ENCODE results near the gene SLC25A22.

Gene SLC25A22

DNA sequence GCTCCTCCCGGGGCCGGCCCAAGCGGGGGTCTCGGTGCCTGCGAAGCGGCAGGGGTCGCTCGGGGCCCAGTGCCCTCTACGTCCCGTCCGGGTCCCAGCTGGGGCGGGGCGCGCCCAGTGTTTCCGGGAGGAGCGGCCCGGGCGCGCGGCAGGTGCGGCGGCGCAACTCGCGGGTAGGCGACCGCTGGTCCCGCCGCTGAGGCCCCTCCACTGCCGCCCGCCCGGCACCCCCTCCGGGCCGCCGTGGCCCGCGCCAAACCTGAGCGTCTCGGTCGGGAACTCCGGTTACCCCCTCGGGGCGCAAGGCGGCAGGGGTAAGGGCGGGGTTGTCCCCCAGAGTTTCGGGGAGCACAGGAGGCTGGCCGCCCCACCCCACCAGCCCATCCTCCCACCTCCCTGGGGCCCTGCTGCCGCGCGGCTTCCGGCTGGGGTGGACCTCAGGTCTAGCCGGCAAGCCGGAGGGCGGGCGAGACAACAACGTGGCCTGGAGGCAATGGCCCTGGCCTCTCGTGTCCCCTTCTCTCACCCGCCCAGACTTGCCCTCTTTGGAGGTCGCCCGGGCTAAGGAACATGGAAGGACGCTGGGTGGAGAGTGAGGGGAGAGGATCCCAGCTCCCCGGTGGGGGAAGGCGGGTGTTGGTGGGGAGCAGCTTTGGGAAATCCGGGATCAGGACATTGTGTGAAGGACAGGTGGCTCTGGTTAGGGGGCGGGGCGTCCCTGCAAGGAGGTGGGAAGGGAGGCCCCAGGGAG lies 29.2 kb upstream of the SLC25A22 start:
- Histone ChIP-seq H3K27ac (ENCODE audit: low read depth, low read length, severe bottlenecking) (no peak overlapping the region), H3K4me3 (ENCODE audit: extremely low read depth, insufficient read depth, low read length, poor library complexity, severe bottlenecking) (peak overlapping the region; percentile 28), H3K4me1 (ENCODE audit: control insufficient read depth, insufficient read depth, low read length, poor library complexity, severe bottlenecking) (peaks cover 43% of the 10 kb centered on the region), H3K9me3 (ENCODE audit: control insufficient read depth, low read length) (no peaks in the 10 kb centered on the region), H3K36me3 (ENCODE audit: control insufficient read depth, insufficient read depth, low read length) (peaks cover 18% of the 10 kb centered on the region)
- WGBS, 2 experiments (ENCODE audit: insufficient coverage in 2 of 2) = 2 to 3% methylated on average over 56 to 61 of the region's 66 CpGs

- Histone ChIP-seq H3K36me3 (ENCODE audit: control insufficient read depth, insufficient read depth, low read length) (peaks cover 21% of the 10 kb centered on the region), H3K9me3 (ENCODE audit: control insufficient read depth, low read length) (no peaks in the 10 kb centered on the region), H3K4me1 (ENCODE audit: control insufficient read depth, insufficient read depth, low read length, poor library complexity, severe bottlenecking) (peaks cover 42% of the 10 kb centered on the region), H3K27ac (ENCODE audit: low read depth, low read length, severe bottlenecking) (no peak overlapping the region), H3K4me3 (ENCODE audit: extremely low read depth, insufficient read depth, low read length, poor library complexity, severe bottlenecking) (peak overlapping the region; percentile 28)
- WGBS, 2 experiments (ENCODE audit: insufficient coverage in 2 of 2) = 5% methylated on average over 20 to 21 of the region's 22 CpGs
These were observed 28.7 kb upstream of the SLC25A22 start for GRCh38 chr11:826836-827145.

DNA sequence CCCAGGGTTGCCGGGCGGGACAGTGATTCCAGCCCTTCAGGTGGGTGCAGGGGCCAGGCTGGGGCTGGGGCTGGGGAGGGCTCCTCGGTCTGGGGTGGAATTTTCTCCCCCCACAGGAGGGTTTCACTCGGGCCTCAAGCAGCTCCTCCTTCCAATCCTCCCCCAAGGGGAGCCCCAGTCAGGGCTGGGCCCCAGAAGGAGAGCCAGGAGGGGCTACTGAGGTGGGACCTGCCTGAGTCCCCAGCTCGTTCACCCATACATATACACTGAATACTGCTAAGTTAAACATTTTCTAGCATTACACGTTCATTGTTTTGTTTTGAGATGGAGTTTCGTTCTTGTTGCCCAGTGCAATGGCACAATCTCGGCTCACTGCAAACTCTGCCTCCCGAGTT lies 28.1 kb upstream of the SLC25A22 start:
- Histone ChIP-seq H3K9me3 (ENCODE audit: control insufficient read depth, low read length) (no peaks in the 10 kb centered on the region), H3K4me1 (ENCODE audit: control insufficient read depth, insufficient read depth, low read length, poor library complexity, severe bottlenecking) (peaks cover 36% of the 10 kb centered on the region), H3K4me3 (ENCODE audit: extremely low read depth, insufficient read depth, low read length, poor library complexity, severe bottlenecking) (no peak overlapping the region), H3K27ac (ENCODE audit: low read depth, low read length, severe bottlenecking) (no peak overlapping the region), H3K36me3 (ENCODE audit: control insufficient read depth, insufficient read depth, low read length) (peaks cover 26% of the 10 kb centered on the region)
- 86 to 87% methylated on average over 5 to 6 of the region's 9 CpGs for WGBS, 2 experiments (ENCODE audit: insufficient coverage in 2 of 2)

- H3K4me3 ChIP-seq (ENCODE audit: extremely low read depth, insufficient read depth, low read length, poor library complexity, severe bottlenecking) = no peak overlapping the region
- H3K4me1 ChIP-seq (ENCODE audit: control insufficient read depth, insufficient read depth, low read length, poor library complexity, severe bottlenecking) = peaks cover 35% of the 10 kb centered on the region
- H3K9me3 ChIP-seq (ENCODE audit: control insufficient read depth, low read length) = no peaks in the 10 kb centered on the region
- peaks cover 26% of the 10 kb centered on the region for H3K36me3 ChIP-seq (ENCODE audit: control insufficient read depth, insufficient read depth, low read length)
- no peak overlapping the region for H3K27ac ChIP-seq (ENCODE audit: low read depth, low read length, severe bottlenecking)
- WGBS, 2 experiments (ENCODE audit: insufficient coverage in 2 of 2) = 94 to 96% methylated on average over 8 of the region's 12 CpGs
These were observed 27.5 kb upstream of the SLC25A22 start for GRCh38 chr11:825366-826226.

DNA sequence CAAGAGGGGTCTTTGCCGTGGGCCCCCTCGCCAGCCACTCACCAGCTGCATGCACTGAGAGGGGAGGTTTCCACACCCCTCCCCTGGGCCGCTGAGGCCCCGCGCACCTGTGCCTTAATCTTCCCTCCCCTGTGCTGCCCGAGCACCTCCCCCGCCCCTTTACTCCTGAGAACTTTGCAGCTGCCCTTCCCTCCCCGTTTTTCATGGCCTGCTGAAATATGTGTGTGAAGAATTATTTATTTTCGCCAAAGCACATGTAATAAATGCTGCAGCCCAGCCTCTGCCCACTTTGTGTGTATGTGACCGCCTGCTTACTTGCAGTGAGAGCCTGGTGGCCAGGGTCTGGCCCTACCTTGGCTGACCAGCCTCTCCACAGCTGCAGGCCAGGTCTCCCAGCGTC lies 26.9 kb upstream of the SLC25A22 start:
- Histone ChIP-seq H3K4me1 (ENCODE audit: control insufficient read depth, insufficient read depth, low read length, poor library complexity, severe bottlenecking) (peaks cover 37% of the 10 kb centered on the region), H3K27ac (ENCODE audit: low read depth, low read length, severe bottlenecking) (no peak overlapping the region), H3K36me3 (ENCODE audit: control insufficient read depth, insufficient read depth, low read length) (peaks cover 26% of the 10 kb centered on the region), H3K4me3 (ENCODE audit: extremely low read depth, insufficient read depth, low read length, poor library complexity, severe bottlenecking) (no peak overlapping the region), H3K9me3 (ENCODE audit: control insufficient read depth, low read length) (no peaks in the 10 kb centered on the region)
- WGBS, 2 experiments (ENCODE audit: insufficient coverage in 2 of 2) = 89 to 97% methylated on average over 4 to 5 of the region's 11 CpGs

GRCh38 chr11:824292-824880 lies 26.3 kb upstream of the SLC25A22 start:
- peaks cover 26% of the 10 kb centered on the region for H3K36me3 ChIP-seq (ENCODE audit: control insufficient read depth, insufficient read depth, low read length)
- no peak overlapping the region for H3K27ac ChIP-seq (ENCODE audit: low read depth, low read length, severe bottlenecking)
- H3K4me1 ChIP-seq (ENCODE audit: control insufficient read depth, insufficient read depth, low read length, poor library complexity, severe bottlenecking) = peaks cover 31% of the 10 kb centered on the region
- H3K4me3 ChIP-seq (ENCODE audit: extremely low read depth, insufficient read depth, low read length, poor library complexity, severe bottlenecking) = no peak overlapping the region
- H3K9me3 ChIP-seq (ENCODE audit: control insufficient read depth, low read length) = no peaks in the 10 kb centered on the region
- 96% methylated on average over 54 of the region's 59 CpGs for WGBS, 2 experiments (ENCODE audit: insufficient coverage in 2 of 2)

DNA sequence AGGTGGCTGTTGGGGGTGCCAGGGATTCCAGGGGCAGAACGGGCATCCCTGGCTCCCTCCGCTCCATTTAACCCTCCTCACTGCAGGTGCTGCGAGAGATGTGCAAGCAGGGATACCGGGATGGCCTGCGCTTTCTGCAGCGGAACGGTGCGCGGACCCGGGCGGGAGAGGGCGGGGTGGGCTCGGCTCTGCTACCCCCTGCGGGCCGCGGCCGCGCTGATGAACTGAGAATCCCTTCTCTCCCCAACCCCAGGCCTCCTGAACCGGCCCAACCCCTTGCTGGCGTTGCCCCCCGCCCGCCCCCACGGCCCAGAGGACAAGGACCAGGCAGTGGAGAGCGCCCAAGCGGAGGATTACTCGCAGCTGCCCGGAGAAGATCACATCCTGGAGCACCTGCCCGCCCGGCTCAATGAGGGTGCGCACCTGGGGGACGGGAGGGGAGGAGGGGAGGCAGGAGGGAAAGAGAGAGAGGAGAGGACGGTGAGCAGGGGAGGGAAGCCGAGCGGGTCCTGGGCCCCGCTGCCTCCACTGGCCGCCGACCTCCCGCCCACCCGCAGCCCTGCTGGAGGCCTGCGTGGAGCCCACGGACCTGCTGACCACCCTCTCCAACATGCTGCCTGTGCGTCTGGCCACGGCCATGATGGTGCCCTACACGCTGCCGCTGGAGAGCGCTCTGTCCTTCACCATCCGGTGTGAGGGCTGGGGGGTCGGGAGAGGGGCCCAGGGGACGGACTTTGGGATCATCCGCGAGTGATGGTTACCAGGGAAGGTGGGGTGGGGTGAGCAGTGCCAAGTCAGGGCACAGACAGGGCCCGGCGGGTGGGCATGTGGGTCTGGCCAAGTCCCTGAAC lies 25.6 kb upstream of the SLC25A22 start:
- Histone ChIP-seq H3K36me3 (ENCODE audit: control insufficient read depth, insufficient read depth, low read length) (peaks cover 26% of the 10 kb centered on the region), H3K4me1 (ENCODE audit: control insufficient read depth, insufficient read depth, low read length, poor library complexity, severe bottlenecking) (peaks cover 26% of the 10 kb centered on the region), H3K9me3 (ENCODE audit: control insufficient read depth, low read length) (no peaks in the 10 kb centered on the region), H3K27ac (ENCODE audit: low read depth, low read length, severe bottlenecking) (no peak overlapping the region), H3K4me3 (ENCODE audit: extremely low read depth, insufficient read depth, low read length, poor library complexity, severe bottlenecking) (no peak overlapping the region)
- 94 to 95% methylated on average over 28 to 52 of the region's 53 CpGs for WGBS, 2 experiments (ENCODE audit: insufficient coverage in 2 of 2)

GRCh38 chr11:821512-822371 lies 23.7 kb upstream of the SLC25A22 start:
- Histone ChIP-seq H3K27ac (ENCODE audit: low read depth, low read length, severe bottlenecking) (no peak overlapping the region), H3K36me3 (ENCODE audit: control insufficient read depth, insufficient read depth, low read length) (peaks cover 26% of the 10 kb centered on the region)
- WGBS, 2 experiments (ENCODE audit: insufficient coverage in 2 of 2) = 88 to 94% methylated on average over 7 to 17 of the region's 22 CpGs

DNA sequence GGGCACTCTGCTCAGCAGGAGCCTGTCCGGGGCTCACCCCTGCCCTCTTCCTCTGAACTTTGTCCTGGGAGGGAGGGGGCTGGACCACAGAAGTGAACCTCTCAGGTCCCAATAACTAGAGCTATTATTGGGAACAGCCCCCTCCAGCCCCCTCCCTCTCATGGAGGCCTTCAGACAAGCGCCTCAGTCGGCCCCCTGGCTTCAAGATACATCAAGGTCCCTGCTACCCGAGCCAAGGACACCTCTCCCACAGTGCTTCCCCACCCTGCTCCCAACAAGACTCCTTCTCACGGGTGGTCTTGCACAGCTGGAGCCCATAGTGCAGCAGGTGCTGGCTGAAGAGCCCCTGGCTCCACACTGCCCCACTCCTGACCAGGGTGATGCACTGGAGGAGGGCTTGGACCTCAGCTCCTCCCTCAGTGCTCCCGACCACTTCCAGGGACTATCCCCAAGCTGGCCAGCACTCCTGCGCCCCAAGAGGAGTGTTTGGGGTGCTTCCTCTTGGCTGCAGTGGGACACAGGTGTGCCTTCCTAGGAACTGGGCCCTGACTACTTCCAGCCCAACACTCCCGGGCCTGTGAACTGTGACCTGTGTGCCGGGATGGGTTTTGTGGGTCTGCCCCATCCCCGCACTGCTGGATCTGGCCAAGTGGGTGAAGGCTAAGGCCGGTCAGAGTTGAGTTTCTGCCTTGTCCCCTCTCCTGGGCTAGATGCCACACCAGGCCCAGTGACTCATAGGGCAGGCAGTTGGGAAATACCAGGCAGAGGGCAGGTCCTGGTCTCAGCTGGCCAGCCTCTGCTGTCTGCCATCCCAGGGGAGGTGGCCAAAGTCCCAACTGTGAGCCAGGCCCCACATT lies 22.8 kb upstream of the SLC25A22 start:
- Histone ChIP-seq H3K9me3 (ENCODE audit: control insufficient read depth, low read length) (no peaks in the 10 kb centered on the region), H3K27ac (ENCODE audit: low read depth, low read length, severe bottlenecking) (no peak overlapping the region), H3K4me3 (ENCODE audit: extremely low read depth, insufficient read depth, low read length, poor library complexity, severe bottlenecking) (peak overlapping the region; percentile 71), H3K36me3 (ENCODE audit: control insufficient read depth, insufficient read depth, low read length) (peaks cover 26% of the 10 kb centered on the region), H3K4me1 (ENCODE audit: control insufficient read depth, insufficient read depth, low read length, poor library complexity, severe bottlenecking) (peaks cover 11% of the 10 kb centered on the region)
- 88 to 91% methylated on average over 9 to 11 of the region's 11 CpGs for WGBS, 2 experiments (ENCODE audit: insufficient coverage in 2 of 2)

More at GRCh38 chr11:821512-822371, 23.7 kb upstream of the SLC25A22 start:
- Histone ChIP-seq H3K9me3 (ENCODE audit: control insufficient read depth, low read length) (no peaks in the 10 kb centered on the region), H3K4me1 (ENCODE audit: control insufficient read depth, insufficient read depth, low read length, poor library complexity, severe bottlenecking) (peaks cover 15% of the 10 kb centered on the region), H3K4me3 (ENCODE audit: extremely low read depth, insufficient read depth, low read length, poor library complexity, severe bottlenecking) (no peak overlapping the region)

Data from mesodermal cell (in vitro differentiated cells).